CD14-positive monocyte (primary cell): ENCODE measurements around the gene SC5D. TPM values are rescaled to one million over a fixed set of nuclear protein-coding genes. Genes with fewer than 3 reads are reported as not detected.

Experiments
- DNase-seq, 3 donors: peaks; one replicate each; pipeline ENCODE4 v3.0.0-alpha.2; 2011 to 2022
- H2AFZ ChIP-seq: 2 replicates; pipeline ENCODE4 v1.6.0; 2012; ENCODE audit warnings: mild to moderate bottlenecking, low read depth, low read length, inconsistent platforms; ENCODE audit not compliant: insufficient read depth, poor library complexity, severe bottlenecking
- H3K27ac ChIP-seq, 2 donors: 1 replicate in 1 of 2; 2 replicates in 1 of 2; pipeline ENCODE4 v1.5.1; 2012 to 2013; ENCODE audit warnings: low read length in 2 of 2, control low read depth in 1 of 2, inconsistent platforms in 1 of 2, low read depth in 1 of 2, mild to moderate bottlenecking in 1 of 2
- H3K27me3 ChIP-seq, 2 donors: one replicate each; pipeline versions ENCODE4 v1.6.0 to v1.6.1; 2011 to 2013; ENCODE audit warnings: low read length in 2 of 2; ENCODE audit not compliant: control insufficient read depth in 2 of 2, insufficient read depth in 2 of 2
- H3K36me3 ChIP-seq, 2 donors: replicated peaks in 1 of 2; 1 replicate in 1 of 2; 2 replicates in 1 of 2; pipeline versions ENCODE4 v1.5.1 to v1.6.1; 2012 to 2013; ENCODE audit warnings: low read length in 2 of 2, control low read depth in 1 of 2, inconsistent platforms in 1 of 2, mild to moderate bottlenecking in 1 of 2; ENCODE audit not compliant: insufficient read depth in 2 of 2, control insufficient read depth in 1 of 2
- H3K4me1 ChIP-seq, 2 donors: 1 replicate in 1 of 2; 2 replicates in 1 of 2; pipeline versions ENCODE4 v1.5.1 to v1.6.1; 2012 to 2013; ENCODE audit warnings: low read length in 2 of 2, control low read depth in 1 of 2, inconsistent platforms in 1 of 2, mild to moderate bottlenecking in 1 of 2, moderate library complexity in 1 of 2; ENCODE audit not compliant: insufficient read depth in 2 of 2, control insufficient read depth in 1 of 2
- H3K4me2 ChIP-seq: replicated peaks from 2 replicates; pipeline ENCODE3; 2012; ENCODE audit warnings: low read length, moderate library complexity, mild to moderate bottlenecking; ENCODE audit not compliant: poor library complexity, severe bottlenecking; ENCODE audit errors: extremely low read depth
- H3K4me3 ChIP-seq, 3 experiments: fragments of 200-600 bp in 1 of 3; sonication (generic) in 1 of 3; replicated peaks in 1 of 3; 1 replicate in 2 of 3; 2 replicates in 1 of 3; pipeline ENCODE4 v1.5.1; 2011 to 2013; ENCODE audit warnings: low read length in 3 of 3, mild to moderate bottlenecking in 3 of 3, control low read depth in 2 of 3, low read depth in 2 of 3, inconsistent platforms in 1 of 3, moderate library complexity in 1 of 3
- H3K79me2 ChIP-seq: 2 replicates; pipeline ENCODE4 v1.6.0; 2012; ENCODE audit warnings: mild to moderate bottlenecking, control low read depth, inconsistent platforms, low read length, moderate library complexity; ENCODE audit not compliant: insufficient read depth
- H3K9ac ChIP-seq: 2 replicates; pipeline ENCODE4 v1.6.0; 2017; ENCODE audit warnings: low read length, mild to moderate bottlenecking; ENCODE audit not compliant: insufficient read depth, poor library complexity, severe bottlenecking
- H3K9me3 ChIP-seq, 2 donors: replicated peaks in 1 of 2; 1 replicate in 1 of 2; 2 replicates in 1 of 2; pipeline versions ENCODE4 v1.5.1 to v1.6.1; 2012 to 2013; ENCODE audit warnings: low read length in 2 of 2, control low read depth in 1 of 2; ENCODE audit not compliant: control insufficient read depth in 1 of 2, insufficient read depth in 1 of 2
- H4K20me1 ChIP-seq: 2 replicates; pipeline ENCODE4 v1.6.0; 2012; ENCODE audit warnings: mild to moderate bottlenecking, low read length, control low read depth, moderate library complexity; ENCODE audit not compliant: insufficient read depth
- H3K27ac Mint-ChIP-seq, 7 donors: one replicate each; pipeline ENCODE4 v1.8.0; 2020; ENCODE audit warnings: mild to moderate bottlenecking in 7 of 7, mixed read lengths in 7 of 7, moderate library complexity in 6 of 7, inconsistent platforms in 2 of 7
- H3K27me3 Mint-ChIP-seq, 3 donors: one replicate each; pipeline ENCODE4 v1.8.0; 2021 to 2022; ENCODE audit warnings: low read depth in 3 of 3, mild to moderate bottlenecking in 3 of 3, mixed read lengths in 3 of 3, moderate library complexity in 3 of 3, inconsistent platforms in 1 of 3
- H3K36me3 Mint-ChIP-seq, 2 donors: one replicate each; pipeline ENCODE4 v1.8.0; 2020; ENCODE audit warnings: mixed read lengths in 2 of 2, inconsistent platforms in 1 of 2, mild to moderate bottlenecking in 1 of 2
- H3K4me1 Mint-ChIP-seq: one replicate; pipeline ENCODE4 v1.8.0; 2020; ENCODE audit warnings: mild to moderate bottlenecking, mixed read lengths
- H3K4me3 Mint-ChIP-seq, 2 donors: one replicate each; pipeline ENCODE4 v1.8.0; 2020; ENCODE audit warnings: mild to moderate bottlenecking in 2 of 2, mixed read lengths in 2 of 2, moderate library complexity in 1 of 2
- H3K9me3 Mint-ChIP-seq, 7 donors: one replicate each; pipeline ENCODE4 v1.8.0; 2020 to 2022; ENCODE audit warnings: mixed read lengths in 7 of 7, mild to moderate bottlenecking in 6 of 7, moderate library complexity in 6 of 7, inconsistent platforms in 2 of 7
- CTCF ChIP-seq: fragments of 200-600 bp; IDR thresholded peaks from one replicate; pipeline ENCODE4 v1.8.0; 2022; ENCODE audit warnings: antibody characterized with exemption, mild to moderate bottlenecking
- WGBS: methylation state at CpG from one replicate; pipeline ENCODE4 v1.1.5; 2013; ENCODE audit warnings: missing lambda C conversion rate; ENCODE audit not compliant: insufficient coverage; 5-methylcytosine and 5-hydroxymethylcytosine counted together
- intact Hi-C, 2 donors: fragments of 100-400 bp; cut with micrococcal nuclease; formaldehyde crosslinking; loops; one replicate each; pipeline versions ENCODE4 v1.15.0 to v1.15.1; 2023
- polyA plus RNA-seq, 3 donors: library from polyadenylated mRNA; depleted of rRNA in 1 of 3; unstranded in 2 of 3; stranded (reverse) in 1 of 3; fragments of 300-500 nt in 2 of 3; fragments of >200 nt in 1 of 3; fragmentation: Illumina TruSeq in 2 of 3; gene quantifications; 1 replicate in 2 of 3; 2 replicates in 1 of 3; pipeline ENCODE4 v1.2.3, GENCODE V29; 2012 to 2021

SC5D gene
- polyA plus RNA-seq, 3 donors = 6.4 to 8.3 (median 8.3) TPM

GRCh38 chr11:121337740-121338272, 45.2 kb downstream of the SC5D start:
- Histone ChIP-seq H3K4me3 (no peak overlapping the region), H2AFZ (no peak overlapping the region), H3K79me2 (no peaks in the 10 kb centered on the region), H3K9me3 (no peaks in the 10 kb centered on the region), H3K36me3 (no peaks in the 10 kb centered on the region), H4K20me1 (no peaks in the 10 kb centered on the region), H3K27ac (no peak overlapping the region), H3K4me2 (no peak overlapping the region), H3K9ac (no peak overlapping the region), H3K4me1 (peaks cover 33 to 55% of the 10 kb centered on the region in 2 donors), H3K27me3 (peaks cover 0 to 2% of the 10 kb centered on the region in 2 donors)
- peak overlapping the region in 2 of 7 donors; percentile 3 to 29 for H3K27ac Mint-ChIP-seq
- intact Hi-C loops = no loop called here
- H3K27me3 Mint-ChIP-seq = peaks cover 3 to 5% (median 4%) of the 10 kb centered on the region in 3 donors
- H3K36me3 Mint-ChIP-seq = no peaks in the 10 kb centered on the region
- no peaks in the 10 kb centered on the region for H3K9me3 Mint-ChIP-seq
- TF ChIP-seq CTCF = no peak
- no peak for DNase-seq
- 83% methylated on average over 3 of the region's 6 CpGs for WGBS
- H3K4me1 Mint-ChIP-seq = peaks cover 59% of the 10 kb centered on the region
- no peak overlapping the region for H3K4me3 Mint-ChIP-seq

- Histone ChIP-seq H3K4me1 (peaks cover 33 to 55% of the 10 kb centered on the region in 2 donors), H3K4me2 (no peak overlapping the region), H3K9ac (no peak overlapping the region), H4K20me1 (no peaks in the 10 kb centered on the region), H3K9me3 (no peaks in the 10 kb centered on the region), H3K4me3 (no peak overlapping the region), H3K27me3 (no peaks in the 10 kb centered on the region), H2AFZ (no peak overlapping the region), H3K27ac (no peak overlapping the region), H3K79me2 (no peaks in the 10 kb centered on the region), H3K36me3 (no peaks in the 10 kb centered on the region)
- Mint-ChIP-seq H3K27ac (peak overlapping the region in 1 of 7 donors; percentile 48), H3K4me1 (peaks cover 59% of the 10 kb centered on the region), H3K36me3 (no peaks in the 10 kb centered on the region), H3K4me3 (peak overlapping the region in 1 of 2 donors; percentile 1), H3K27me3 (peaks cover 3 to 5% (median 4%) of the 10 kb centered on the region in 3 donors), H3K9me3 (no peaks in the 10 kb centered on the region)
- no peak for DNase-seq
- WGBS = 92% methylated on average over 11 of the region's 11 CpGs
- no peak for TF ChIP-seq CTCF
- intact Hi-C loops = no loop called here
Measured at GRCh38 chr11:121338536-121338935, 46.0 kb downstream of the SC5D start.
